DND-41 (cell line): Measurements from ENCODE around the gene IGF2BP2.
"Not testable (repeated sequence)": the region's sequence is repeated elsewhere in the genome, so short reads cannot be mapped to it uniquely, and the experiment has no call there.

Source experiments
- ATAC-seq: fragments of 200-7000 bp; cut with Tn5 transposase; 3 replicates; pipeline ENCODE4 v1.9.1; 2021; ENCODE audit warnings: low read depth; ENCODE audit not compliant: insufficient read depth
- DNase-seq: peaks from one replicate; pipeline ENCODE4 v3.0.0-alpha.2; 2020
- H2AFZ ChIP-seq: 2 replicates; pipeline ENCODE4 v1.6.0; 2012; ENCODE audit warnings: low read depth, low read length
- H3K27ac ChIP-seq: 2 replicates; pipeline ENCODE4 v1.5.1; 2012; ENCODE audit warnings: low read length, inconsistent platforms
- H3K27me3 ChIP-seq: fragments of 200-600 bp; sonication (generic); 2 replicates; pipeline ENCODE4 v1.6.0; 2012; ENCODE audit warnings: low read length, mild to moderate bottlenecking, inconsistent platforms; ENCODE audit not compliant: insufficient read depth, poor library complexity
- H3K36me3 ChIP-seq: 2 replicates; pipeline ENCODE4 v1.5.1; 2012; ENCODE audit warnings: low read length, inconsistent platforms; ENCODE audit not compliant: insufficient read depth
- H3K4me1 ChIP-seq: 2 replicates; pipeline ENCODE4 v1.5.1; 2012; ENCODE audit warnings: mild to moderate bottlenecking, low read length; ENCODE audit not compliant: insufficient read depth
- H3K4me2 ChIP-seq: 2 replicates; pipeline ENCODE4 v1.6.0; 2012; ENCODE audit warnings: mild to moderate bottlenecking, moderate library complexity, low read length, inconsistent platforms; ENCODE audit not compliant: insufficient read depth
- H3K4me3 ChIP-seq, 2 experiments: fragments of 200-600 bp in 1 of 2; shearing (Covaris generic) in 1 of 2; 2 replicates each; pipeline ENCODE4 v1.5.1; 2012 to 2016; ENCODE audit warnings: inconsistent platforms in 2 of 2, low read length in 2 of 2, mild to moderate bottlenecking in 2 of 2, low read depth in 1 of 2, moderate library complexity in 1 of 2
- H3K79me2 ChIP-seq: 2 replicates; pipeline ENCODE4 v1.6.0; 2012; ENCODE audit warnings: low read length, inconsistent platforms; ENCODE audit not compliant: insufficient read depth
- H3K9ac ChIP-seq: 2 replicates; pipeline ENCODE4 v1.6.0; 2012; ENCODE audit warnings: low read depth, mild to moderate bottlenecking, inconsistent platforms, low read length, moderate library complexity
- H3K9me3 ChIP-seq: 2 replicates; pipeline ENCODE4 v1.5.1; 2012; ENCODE audit warnings: low read length, moderate library complexity, mild to moderate bottlenecking, inconsistent platforms; ENCODE audit not compliant: insufficient read depth, severe bottlenecking
- H4K20me1 ChIP-seq: 2 replicates; pipeline ENCODE4 v1.6.0; 2012; ENCODE audit warnings: low read length; ENCODE audit not compliant: insufficient read depth
- EZH2 ChIP-seq: IDR thresholded peaks from 3 replicates; pipeline ENCODE4 v1.6.1; 2012; ENCODE audit warnings: borderline replicate concordance, low read depth, mild to moderate bottlenecking, moderate library complexity, low read length, inconsistent platforms; ENCODE audit not compliant: severe bottlenecking
- TF ChIP-seq, protein P1 (sequence below): IDR thresholded peaks from 2 replicates; pipeline ENCODE4 v1.5.1; 2012; ENCODE audit warnings: borderline replicate concordance, low read length, moderate library complexity, mild to moderate bottlenecking; ENCODE audit not compliant: poor library complexity, severe bottlenecking; ENCODE audit errors: extremely low read depth

IGF2BP2 gene

DNA sequence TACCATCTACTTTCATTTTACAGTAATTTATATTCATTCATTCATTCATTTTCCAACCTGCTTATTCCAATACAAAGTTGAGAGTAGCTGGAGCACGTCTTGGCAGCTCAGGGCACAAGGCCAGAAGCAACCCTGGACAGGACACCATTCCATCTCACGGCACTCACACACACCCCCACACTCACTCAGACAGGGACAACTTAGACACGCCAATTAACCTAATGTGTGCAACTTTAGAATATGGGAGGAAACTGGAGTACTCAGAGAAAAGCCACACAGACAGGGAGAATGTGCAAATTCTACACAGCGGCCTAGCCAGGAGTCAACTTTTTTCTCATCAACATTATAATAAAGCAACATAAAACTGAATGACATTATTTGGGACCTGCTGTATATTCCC lies 46.7 kb downstream of the IGF2BP2 start:
- no peaks in the 10 kb centered on the region for H3K4me1 ChIP-seq
- TF ChIP-seq, protein P1, sequence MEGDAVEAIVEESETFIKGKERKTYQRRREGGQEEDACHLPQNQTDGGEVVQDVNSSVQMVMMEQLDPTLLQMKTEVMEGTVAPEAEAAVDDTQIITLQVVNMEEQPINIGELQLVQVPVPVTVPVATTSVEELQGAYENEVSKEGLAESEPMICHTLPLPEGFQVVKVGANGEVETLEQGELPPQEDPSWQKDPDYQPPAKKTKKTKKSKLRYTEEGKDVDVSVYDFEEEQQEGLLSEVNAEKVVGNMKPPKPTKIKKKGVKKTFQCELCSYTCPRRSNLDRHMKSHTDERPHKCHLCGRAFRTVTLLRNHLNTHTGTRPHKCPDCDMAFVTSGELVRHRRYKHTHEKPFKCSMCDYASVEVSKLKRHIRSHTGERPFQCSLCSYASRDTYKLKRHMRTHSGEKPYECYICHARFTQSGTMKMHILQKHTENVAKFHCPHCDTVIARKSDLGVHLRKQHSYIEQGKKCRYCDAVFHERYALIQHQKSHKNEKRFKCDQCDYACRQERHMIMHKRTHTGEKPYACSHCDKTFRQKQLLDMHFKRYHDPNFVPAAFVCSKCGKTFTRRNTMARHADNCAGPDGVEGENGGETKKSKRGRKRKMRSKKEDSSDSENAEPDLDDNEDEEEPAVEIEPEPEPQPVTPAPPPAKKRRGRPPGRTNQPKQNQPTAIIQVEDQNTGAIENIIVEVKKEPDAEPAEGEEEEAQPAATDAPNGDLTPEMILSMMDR = no peak
- no peak for TF ChIP-seq EZH2
- H2AFZ ChIP-seq = no peak overlapping the region
- H3K27ac ChIP-seq = no peak overlapping the region
- H3K27me3 ChIP-seq = peaks cover 22% of the 10 kb centered on the region
- no peaks in the 10 kb centered on the region for H3K36me3 ChIP-seq
- H4K20me1 ChIP-seq = no peaks in the 10 kb centered on the region
- DNase-seq (no peak), ATAC-seq (no peak)
- H3K9ac ChIP-seq = no peak overlapping the region
- H3K79me2 ChIP-seq = no peaks in the 10 kb centered on the region
- no peak overlapping the region for H3K4me3 ChIP-seq
- H3K4me2 ChIP-seq = no peak overlapping the region
- no peaks in the 10 kb centered on the region for H3K9me3 ChIP-seq

DNA sequence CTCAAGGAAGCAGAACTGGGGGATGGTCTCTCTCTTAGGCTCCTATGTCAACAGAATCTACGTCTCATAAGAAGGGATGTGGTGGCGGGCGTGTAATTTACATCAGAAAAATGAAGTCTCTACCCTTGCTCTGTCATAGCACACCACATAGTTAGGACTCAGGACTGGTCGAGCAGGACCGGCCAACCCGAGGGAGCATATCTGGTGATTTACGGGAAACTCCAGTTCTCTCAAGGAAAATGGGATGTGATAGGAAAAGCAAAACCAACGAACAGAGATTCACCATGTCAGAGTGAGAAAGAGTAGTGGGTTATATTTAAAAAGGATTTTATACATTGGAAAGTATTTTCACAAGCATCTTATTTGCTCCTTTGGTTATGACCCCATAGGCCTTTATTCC lies 54.7 kb downstream of the IGF2BP2 start:
- H4K20me1 ChIP-seq = no peaks in the 10 kb centered on the region
- TF ChIP-seq, protein P1 = no peak
- TF ChIP-seq EZH2 = no peak
- H3K4me3 ChIP-seq = no peak overlapping the region
- H3K36me3 ChIP-seq = no peaks in the 10 kb centered on the region
- H3K27me3 ChIP-seq = peaks cover 12% of the 10 kb centered on the region
- no peak for DNase-seq
- no peak overlapping the region for H2AFZ ChIP-seq
- H3K9me3 ChIP-seq = no peaks in the 10 kb centered on the region
- no peak overlapping the region for H3K9ac ChIP-seq
- H3K4me1 ChIP-seq = no peaks in the 10 kb centered on the region
- no peaks in the 10 kb centered on the region for H3K79me2 ChIP-seq
- ATAC-seq = no peak
- no peak overlapping the region for H3K27ac ChIP-seq
- no peak overlapping the region for H3K4me2 ChIP-seq

DNA sequence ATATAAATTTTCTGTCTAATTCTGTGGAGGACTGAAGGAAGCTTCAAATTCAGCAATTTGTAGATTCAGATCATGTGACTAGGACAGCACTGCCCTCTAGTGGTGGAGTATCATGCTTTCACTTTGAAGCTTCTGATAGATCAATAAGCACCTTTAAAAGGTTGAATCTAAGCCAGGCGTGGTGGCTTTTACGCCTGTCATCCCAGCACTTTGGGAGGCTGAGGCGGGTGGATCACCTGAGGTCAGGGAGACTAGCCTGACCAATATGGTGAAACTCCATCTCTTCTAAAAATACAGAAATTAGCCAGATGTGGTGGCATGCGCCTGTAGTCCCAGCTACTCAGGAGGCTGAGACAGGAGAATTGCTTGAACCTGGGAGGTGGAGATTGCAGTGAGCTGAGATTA lies 56.3 kb downstream of the IGF2BP2 start:
- H3K9ac ChIP-seq = not testable (repeated sequence)

More for the DNA sequence above, 56.3 kb downstream of the IGF2BP2 start:
- peaks cover 15% of the 10 kb centered on the region for H3K27me3 ChIP-seq
- H2AFZ ChIP-seq, H3K9me3 ChIP-seq, H3K4me1 ChIP-seq, H4K20me1 ChIP-seq, H3K27ac ChIP-seq, H3K36me3 ChIP-seq, H3K4me3 ChIP-seq, H3K4me2 ChIP-seq, H3K79me2 ChIP-seq: not testable (repeated sequence)
- TF ChIP-seq, protein P1 = peak; percentile 76
- ATAC-seq (peak; percentile 62), DNase-seq (peak; percentile 58)
